Sciatic nerve (tissue), 2 donors: ENCODE data around the gene GSTO2. TPM values are rescaled to one million over a fixed set of nuclear protein-coding genes. Genes with fewer than 3 reads are reported as not detected.
A peak's percentile ranks its signal among the peaks of the same experiment; 100 is the strongest.

Experiments
- ATAC-seq: fragments of 200-7000 bp; cut with Tn5 transposase; one replicate; pipeline ENCODE4 v1.9.1; 2020; ENCODE audit warnings: mild to moderate bottlenecking, moderate library complexity
- DNase-seq: peaks from one replicate; pipeline ENCODE4 v3.0.0-alpha.2; 2020; ENCODE audit warnings: low spot score
- intact Hi-C: fragments of 100-400 bp; cut with DNase I; formaldehyde crosslinking; loops from one replicate; pipeline ENCODE4 v1.14.2; 2022
- total RNA-seq: library from RNA; stranded (reverse); fragmentation: NEBNext Ultra II Directional; extraction: Animal tissue kit (Norgen Biotek cat#: 25700); gene quantifications from one replicate; pipeline ENCODE4 v1.2.1, GENCODE V29; 2021
- donor health status: DM: no; HTN: no; CAD: no.
- donor health status: DM: no; HTN: no; CAD: no.

GSTO2 gene
- total RNA-seq, 1 donor from 2014 or later, result 2.1 TPM

GRCh38 chr10:104318810-104319741 is 50.1 kb downstream of the GSTO2 start:
- intact Hi-C loops, result no loop called here
- ATAC-seq, result peak; percentile 84

GRCh38 chr10:104321226-104321625 is 52.2 kb downstream of the GSTO2 start:
- DNase-seq, result no peak
- ATAC-seq, result no peak

More at GRCh38 chr10:104318810-104319741, 50.1 kb downstream of the GSTO2 start:
- peak; percentile 55 for DNase-seq

GRCh38 chr10:104321725-104322415 is 52.9 kb downstream of the GSTO2 start:
- ATAC-seq (no peak), DNase-seq (no peak)
- intact Hi-C loops, result no loop called here

More at GRCh38 chr10:104321226-104321625, 52.2 kb downstream of the GSTO2 start:
- intact Hi-C loops, result no loop called here

GRCh38 chr10:104322416-104322782 is 53.4 kb downstream of the GSTO2 start:
- intact Hi-C loops, result no loop called here
- no peak for DNase-seq
- ATAC-seq, result no peak

- intact Hi-C loops, result no loop called here
- DNase-seq, result no peak
- ATAC-seq, result no peak
Observed at GRCh38 chr10:104323085-104323484, 54.1 kb downstream of the GSTO2 start.

- intact Hi-C loops, result no loop called here
- ATAC-seq, result no peak
- no peak for DNase-seq
Observed at GRCh38 chr10:104323760-104324201, 54.8 kb downstream of the GSTO2 start.

- intact Hi-C loops, result no loop called here
- DNase-seq (no peak), ATAC-seq (no peak)
Observed at GRCh38 chr10:104324221-104324686, 55.3 kb downstream of the GSTO2 start.

- ATAC-seq (no peak), DNase-seq (no peak)
- intact Hi-C loops, result no loop called here
Observed at GRCh38 chr10:104324931-104325330, 55.9 kb downstream of the GSTO2 start.

- intact Hi-C loops, result no loop called here
- ATAC-seq (peak; percentile 1), DNase-seq (no peak)
Observed at GRCh38 chr10:104325436-104326435, 56.8 kb downstream of the GSTO2 start.

GRCh38 chr10:104326991-104327610 is 58.1 kb downstream of the GSTO2 start:
- intact Hi-C loops, result no loop called here
- ATAC-seq (no peak), DNase-seq (no peak)

GRCh38 chr10:104327745-104328645 is 59.0 kb downstream of the GSTO2 start:
- intact Hi-C loops, result no loop called here
- ATAC-seq, result peak; percentile 34
- DNase-seq, result no peak

GRCh38 chr10:104328646-104328895 is 59.6 kb downstream of the GSTO2 start:
- intact Hi-C loops, result no loop called here
- DNase-seq (no peak), ATAC-seq (no peak)

GRCh38 chr10:104328896-104329710 is 60.1 kb downstream of the GSTO2 start:
- intact Hi-C loops, result no loop called here
- ATAC-seq (peak; percentile 56), DNase-seq (no peak)

- intact Hi-C loops, result no loop called here
- ATAC-seq, result no peak
- DNase-seq, result no peak
Observed at GRCh38 chr10:104329735-104330134, 60.8 kb downstream of the GSTO2 start.

GRCh38 chr10:104330168-104331110 is 61.5 kb downstream of the GSTO2 start:
- peak; percentile 87 for ATAC-seq

More at GRCh38 chr10:104330168-104331110, 61.5 kb downstream of the GSTO2 start:
- DNase-seq, result peak; percentile 80
- intact Hi-C loops, result no loop called here
